B cell (primary cell): ENCODE results near the gene C12orf56. TPM values are rescaled to one million over a fixed set of nuclear protein-coding genes. Genes with fewer than 3 reads are reported as not detected.

Experiments
- ATAC-seq: fragments of 200-7000 bp; cut with Tn5 transposase; one replicate; pipeline ENCODE4 v1.10.0; 2021; ENCODE audit warnings: low read depth, mild to moderate bottlenecking, moderate number of reproducible peaks, moderate library complexity
- CTCF ChIA-PET: fragments of 350-600 bp; sonication (Branson Sonifier 250); formaldehyde crosslinking; loops from one replicate; lab custom pipeline; 2021; ENCODE audit warnings: antibody characterized with exemption, inconsistent platforms; lab: Charles Lee
- POLR2A ChIA-PET: fragments of 350-600 bp; sonication (Branson Sonifier 250); formaldehyde crosslinking; loops from one replicate; lab custom pipeline; 2021; ENCODE audit warnings: antibody characterized with exemption; lab: Charles Lee
- DNase-seq: peaks from one replicate; pipeline ENCODE4 v3.0.0; 2013
- H2AFZ ChIP-seq: 2 replicates; pipeline ENCODE4 v1.6.1; 2012; ENCODE audit warnings: mild to moderate bottlenecking, low read depth, low read length; ENCODE audit not compliant: insufficient read depth, poor library complexity, severe bottlenecking
- H3K27ac ChIP-seq, 2 donors: 1 replicate in 1 of 2; 2 replicates in 1 of 2; pipeline ENCODE4 v1.5.1; 2012 to 2013; ENCODE audit warnings: low read length in 2 of 2, mild to moderate bottlenecking in 2 of 2, moderate library complexity in 1 of 2
- H3K27me3 ChIP-seq, 4 experiments: fragments of 200-600 bp in 1 of 4; sonication (generic) in 1 of 4; replicated peaks in 1 of 4; 1 replicate in 2 of 4; 2 replicates in 2 of 4; pipeline versions ENCODE4 v1.6.1 to v1.7.0; 2013 to 2016; ENCODE audit warnings: low read length in 3 of 4, mild to moderate bottlenecking in 2 of 4, mixed read lengths in 1 of 4, moderate library complexity in 1 of 4; ENCODE audit not compliant: insufficient read depth in 4 of 4, control insufficient read depth in 3 of 4; ENCODE audit errors: control extremely low read depth in 1 of 4
- H3K36me3 ChIP-seq, 2 experiments: replicated peaks in 1 of 2; 1 replicate in 1 of 2; 2 replicates in 1 of 2; pipeline versions ENCODE4 v1.6.1 to v1.7.1; 2013; ENCODE audit warnings: low read length in 1 of 2; ENCODE audit not compliant: insufficient read depth in 2 of 2, control insufficient read depth in 1 of 2; ENCODE audit errors: control extremely low read depth in 1 of 2, extremely low read depth in 1 of 2
- H3K4me1 ChIP-seq, 2 donors: fragments of 200-600 bp in 1 of 2; sonication (generic) in 1 of 2; 1 replicate in 1 of 2; 2 replicates in 1 of 2; pipeline versions ENCODE4 v1.5.1 to v1.6.1; 2013 to 2017; ENCODE audit warnings: low read length in 2 of 2; ENCODE audit not compliant: control insufficient read depth in 2 of 2, insufficient read depth in 2 of 2
- H3K4me2 ChIP-seq: replicated peaks from 2 replicates; pipeline ENCODE3; 2012; ENCODE audit warnings: mild to moderate bottlenecking, low read depth, low read length; ENCODE audit not compliant: poor library complexity, severe bottlenecking
- H3K4me3 ChIP-seq, 5 experiments: fragments of 200-600 bp in 1 of 5; sonication (generic) in 1 of 5; 1 replicate in 3 of 5; 2 replicates in 2 of 5; pipeline versions ENCODE4 v1.5.1 to v1.7.0; 2011 to 2016; ENCODE audit warnings: low read length in 4 of 5, mild to moderate bottlenecking in 4 of 5, low read depth in 2 of 5, control low read depth in 1 of 5, moderate library complexity in 1 of 5; ENCODE audit not compliant: insufficient read depth in 1 of 5; ENCODE audit errors: control extremely low read depth in 1 of 5, extremely low read depth in 1 of 5
- H3K79me2 ChIP-seq: fragments of 200-600 bp; sonication (generic); one replicate; pipeline ENCODE4 v1.6.0; 2016; ENCODE audit warnings: low read length; ENCODE audit not compliant: control insufficient read depth, insufficient read depth
- H3K9ac ChIP-seq: fragments of 200-600 bp; sonication (generic); 2 replicates; pipeline ENCODE4 v1.6.1; 2017; ENCODE audit warnings: mild to moderate bottlenecking, low read length, moderate library complexity
- H3K9me3 ChIP-seq, 3 donors: one replicate each; pipeline versions ENCODE4 v1.6.1 to v1.7.1; 2013; ENCODE audit warnings: low read length in 2 of 3; ENCODE audit not compliant: control insufficient read depth in 2 of 3, insufficient read depth in 1 of 3; ENCODE audit errors: control extremely low read depth in 1 of 3
- H4K20me1 ChIP-seq: 2 replicates; pipeline ENCODE4 v1.6.0; 2012; ENCODE audit warnings: mild to moderate bottlenecking, low read length; ENCODE audit not compliant: insufficient read depth, control insufficient read depth, poor library complexity, severe bottlenecking
- H3K27ac Mint-ChIP-seq: one replicate; pipeline ENCODE4 v1.8.0; 2021; ENCODE audit warnings: mixed read lengths
- H3K27me3 Mint-ChIP-seq: one replicate; pipeline ENCODE4 v1.8.0; 2021; ENCODE audit warnings: mixed read lengths
- H3K4me1 Mint-ChIP-seq: one replicate; pipeline ENCODE4 v1.8.0; 2021; ENCODE audit warnings: mixed read lengths
- H3K4me3 Mint-ChIP-seq: one replicate; pipeline ENCODE4 v1.8.0; 2021; ENCODE audit warnings: mixed read lengths
- H3K9me3 Mint-ChIP-seq: one replicate; pipeline ENCODE4 v1.8.0; 2022; ENCODE audit warnings: mixed read lengths; ENCODE audit not compliant: insufficient read depth
- EZH2 ChIP-seq: IDR thresholded peaks from 2 replicates; pipeline ENCODE4 v1.6.1; 2012; ENCODE audit warnings: borderline replicate concordance, low read depth, mild to moderate bottlenecking, moderate library complexity, low read length; ENCODE audit not compliant: insufficient read depth, poor library complexity, severe bottlenecking
- intact Hi-C: fragments of 100-400 bp; cut with micrococcal nuclease; formaldehyde crosslinking; loops from one replicate; pipeline ENCODE4 v1.10.0; 2022
- polyA plus RNA-seq: library from polyadenylated mRNA; depleted of rRNA; stranded (reverse); fragments of >200 nt; gene quantifications from 2 replicates; pipeline ENCODE4 v1.2.3, GENCODE V29; 2012
- small RNA-seq: library from RNA; depleted of rRNA; stranded (forward); fragments of <200 nt; gene quantifications from one replicate; pipeline ENCODE3, GENCODE V24; 2012; ENCODE audit warnings: low replicate concordance, low read depth; ENCODE audit not compliant: insufficient read length
- total RNA-seq, 2 donors: library from RNA; stranded (reverse); fragments of 120-200 nt in 1 of 2; gene quantifications; 1 replicate in 1 of 2; 2 replicates in 1 of 2; pipeline versions ENCODE4 v1.2.3 to v1.2.4, GENCODE V29; 2013 to 2022
- TF ChIP-seq, protein P1 (sequence below): fragments of 200-600 bp; IDR thresholded peaks from one replicate; pipeline ENCODE4 v1.8.0; 2022; ENCODE audit warnings: antibody characterized with exemption, mild to moderate bottlenecking

Gene C12orf56
- total and polyA plus RNA-seq, 2 donors (not counting 1 experiment from before 2014, with no cell fraction given) = not detected

DNA sequence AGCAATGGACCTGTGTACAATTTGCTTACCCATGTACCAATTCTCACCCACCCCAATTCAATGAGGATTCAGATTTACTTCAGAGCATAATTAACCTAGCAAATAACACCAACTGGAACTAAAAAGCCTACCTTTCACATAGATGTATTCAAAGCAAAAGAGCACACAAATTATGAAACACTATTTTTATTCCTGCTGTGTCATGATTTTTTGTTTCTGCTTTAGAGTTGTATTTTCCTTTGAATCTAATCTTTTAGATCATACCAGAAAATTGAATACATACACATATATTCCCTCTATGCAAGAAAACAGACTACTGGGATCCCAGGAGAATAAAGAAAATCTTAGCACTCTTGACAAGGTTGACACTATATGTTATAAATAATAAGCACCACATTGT is 174.3 kb downstream of the C12orf56 start:
- peaks cover under 1 to 17% of the 10 kb centered on the region in 2 donors for H3K4me1 ChIP-seq

More for the DNA sequence above, 174.3 kb downstream of the C12orf56 start:
- Histone ChIP-seq H3K79me2 (peaks cover 28% of the 10 kb centered on the region), H3K9ac (no peak overlapping the region), H3K36me3 (peaks cover 7 to 11% of the 10 kb centered on the region in 2 experiments), H3K4me3 (no peak overlapping the region), H3K9me3 (no peaks in the 10 kb centered on the region), H3K27me3 (no peaks in the 10 kb centered on the region), H3K27ac (no peak overlapping the region), H2AFZ (no peak overlapping the region), H3K4me2 (no peak overlapping the region), H4K20me1 (no peaks in the 10 kb centered on the region)
- Mint-ChIP-seq H3K4me3 (no peak overlapping the region), H3K27me3 (no peaks in the 10 kb centered on the region), H3K9me3 (no peaks in the 10 kb centered on the region), H3K27ac (no peak overlapping the region), H3K4me1 (peaks cover 21% of the 10 kb centered on the region)
- ATAC-seq (no peak), DNase-seq (no peak)
- ChIA-PET CTCF (no interaction called here), POLR2A (no interaction called here)
- TF ChIP-seq EZH2 = no peak
- TF ChIP-seq, protein P1, sequence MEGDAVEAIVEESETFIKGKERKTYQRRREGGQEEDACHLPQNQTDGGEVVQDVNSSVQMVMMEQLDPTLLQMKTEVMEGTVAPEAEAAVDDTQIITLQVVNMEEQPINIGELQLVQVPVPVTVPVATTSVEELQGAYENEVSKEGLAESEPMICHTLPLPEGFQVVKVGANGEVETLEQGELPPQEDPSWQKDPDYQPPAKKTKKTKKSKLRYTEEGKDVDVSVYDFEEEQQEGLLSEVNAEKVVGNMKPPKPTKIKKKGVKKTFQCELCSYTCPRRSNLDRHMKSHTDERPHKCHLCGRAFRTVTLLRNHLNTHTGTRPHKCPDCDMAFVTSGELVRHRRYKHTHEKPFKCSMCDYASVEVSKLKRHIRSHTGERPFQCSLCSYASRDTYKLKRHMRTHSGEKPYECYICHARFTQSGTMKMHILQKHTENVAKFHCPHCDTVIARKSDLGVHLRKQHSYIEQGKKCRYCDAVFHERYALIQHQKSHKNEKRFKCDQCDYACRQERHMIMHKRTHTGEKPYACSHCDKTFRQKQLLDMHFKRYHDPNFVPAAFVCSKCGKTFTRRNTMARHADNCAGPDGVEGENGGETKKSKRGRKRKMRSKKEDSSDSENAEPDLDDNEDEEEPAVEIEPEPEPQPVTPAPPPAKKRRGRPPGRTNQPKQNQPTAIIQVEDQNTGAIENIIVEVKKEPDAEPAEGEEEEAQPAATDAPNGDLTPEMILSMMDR = no peak
- intact Hi-C loops = no loop called here

Small RNAs within 50 kb of the gene (small RNA-seq; reads per million reads assigned to genes)
- not detected for gene RF01210
- gene RNU5A-7P = not detected

Other genes with a start within 250 kb of the C12orf56 start
- 18.7 and 21.2 TPM in 2 replicates for gene KICS2, start 168.5 kb downstream of the C12orf56 start, total RNA-seq
- gene KICS2, start 168.5 kb downstream of the C12orf56 start, polyA plus RNA-seq = 16.6 and 21.1 TPM in 2 replicates
- 48.8 and 56.1 TPM in 2 replicates for gene XPOT, start 13.6 kb upstream of the C12orf56 start, total RNA-seq
- 11.7 and 14.1 TPM in 2 replicates for gene XPOT, start 13.6 kb upstream of the C12orf56 start, polyA plus RNA-seq
- gene TBK1, start 61.4 kb upstream of the C12orf56 start, total RNA-seq = 38.5 and 46.9 TPM in 2 replicates
- 10.4 and 13.6 TPM in 2 replicates for gene TBK1, start 61.4 kb upstream of the C12orf56 start, polyA plus RNA-seq
- gene RASSF3, start 219.7 kb upstream of the C12orf56 start, total RNA-seq = 104 and 107 TPM in 2 replicates
- 25.8 and 26.1 TPM in 2 replicates for gene RASSF3, start 219.7 kb upstream of the C12orf56 start, polyA plus RNA-seq